Astrocyte (in vitro differentiated cells and primary cell): ENCODE measurements around the gene KCNE1.

Source experiments
- EZH2 ChIP-seq: IDR thresholded peaks from 2 replicates; pipeline ENCODE4 v1.6.1; 2012; ENCODE audit warnings: mild to moderate bottlenecking, low read length, inconsistent platforms; ENCODE audit not compliant: insufficient read depth
- TF ChIP-seq, protein P1 (sequence below): IDR thresholded peaks from 2 replicates; pipeline ENCODE4 v1.5.1; 2011; ENCODE audit warnings: low read depth, mild to moderate bottlenecking, inconsistent platforms, low read length, moderate library complexity; ENCODE audit not compliant: insufficient read depth

DNA sequence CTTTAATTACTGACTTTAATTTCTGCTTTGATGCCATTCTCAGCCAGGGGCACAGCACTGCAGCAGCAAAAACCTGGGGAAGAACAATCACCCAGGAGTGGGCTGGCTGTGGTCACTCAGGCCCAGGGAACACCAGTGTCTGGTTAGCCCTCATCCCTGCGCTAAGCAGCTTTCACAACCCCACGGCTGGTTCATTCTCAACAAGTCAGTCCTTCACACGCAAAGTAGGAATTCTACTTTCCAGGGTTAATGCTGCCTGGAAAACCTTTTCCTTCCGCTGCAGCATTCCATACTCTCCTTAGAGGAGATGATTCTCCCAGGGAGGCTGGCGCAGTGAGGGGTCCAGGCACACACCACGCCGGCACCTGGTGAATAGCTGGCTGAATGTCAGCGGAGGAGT is 24.3 kb upstream of the KCNE1 start:
- no peak for TF ChIP-seq EZH2
- TF ChIP-seq, protein P1, sequence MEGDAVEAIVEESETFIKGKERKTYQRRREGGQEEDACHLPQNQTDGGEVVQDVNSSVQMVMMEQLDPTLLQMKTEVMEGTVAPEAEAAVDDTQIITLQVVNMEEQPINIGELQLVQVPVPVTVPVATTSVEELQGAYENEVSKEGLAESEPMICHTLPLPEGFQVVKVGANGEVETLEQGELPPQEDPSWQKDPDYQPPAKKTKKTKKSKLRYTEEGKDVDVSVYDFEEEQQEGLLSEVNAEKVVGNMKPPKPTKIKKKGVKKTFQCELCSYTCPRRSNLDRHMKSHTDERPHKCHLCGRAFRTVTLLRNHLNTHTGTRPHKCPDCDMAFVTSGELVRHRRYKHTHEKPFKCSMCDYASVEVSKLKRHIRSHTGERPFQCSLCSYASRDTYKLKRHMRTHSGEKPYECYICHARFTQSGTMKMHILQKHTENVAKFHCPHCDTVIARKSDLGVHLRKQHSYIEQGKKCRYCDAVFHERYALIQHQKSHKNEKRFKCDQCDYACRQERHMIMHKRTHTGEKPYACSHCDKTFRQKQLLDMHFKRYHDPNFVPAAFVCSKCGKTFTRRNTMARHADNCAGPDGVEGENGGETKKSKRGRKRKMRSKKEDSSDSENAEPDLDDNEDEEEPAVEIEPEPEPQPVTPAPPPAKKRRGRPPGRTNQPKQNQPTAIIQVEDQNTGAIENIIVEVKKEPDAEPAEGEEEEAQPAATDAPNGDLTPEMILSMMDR, result no peak
